AG04449 (cell line): ENCODE results near the gene TSPOAP1.

Source experiments
- CTCF ChIA-PET: fragments of 350-600 bp; formaldehyde crosslinking; extraction: SDS; loops from one replicate; lab custom pipeline; 2021; ENCODE audit warnings: antibody characterized with exemption; lab: Yijun Ruan, JAX
- POLR2A ChIA-PET: fragments of 400-600, 350-600 bp; formaldehyde crosslinking; extraction: SDS; loops from one replicate; lab custom pipeline; 2020; ENCODE audit warnings: antibody characterized with exemption, inconsistent platforms; lab: Yijun Ruan, JAX
- DNase-seq: peaks from one replicate; pipeline ENCODE4 v3.0.0-alpha.2; 2010; ENCODE audit warnings: low read depth, low spot score
- H3K4me3 ChIP-seq: 2 replicates; pipeline ENCODE4 v1.5.1; 2011; ENCODE audit warnings: low read depth, mild to moderate bottlenecking, control low read depth, low read length
- CTCF ChIP-seq: IDR thresholded peaks from one replicate; pipeline ENCODE4 v1.5.1; 2011; ENCODE audit warnings: mild to moderate bottlenecking, moderate library complexity, low read length, control low read depth, inconsistent platforms; ENCODE audit not compliant: insufficient read depth; ENCODE audit errors: missing control alignments

The TSPOAP1 gene

GRCh38 chr17:58333736-58334207 lies 5.2 kb upstream of the TSPOAP1 start:
- POLR2A ChIA-PET, result no interaction called here

DNA sequence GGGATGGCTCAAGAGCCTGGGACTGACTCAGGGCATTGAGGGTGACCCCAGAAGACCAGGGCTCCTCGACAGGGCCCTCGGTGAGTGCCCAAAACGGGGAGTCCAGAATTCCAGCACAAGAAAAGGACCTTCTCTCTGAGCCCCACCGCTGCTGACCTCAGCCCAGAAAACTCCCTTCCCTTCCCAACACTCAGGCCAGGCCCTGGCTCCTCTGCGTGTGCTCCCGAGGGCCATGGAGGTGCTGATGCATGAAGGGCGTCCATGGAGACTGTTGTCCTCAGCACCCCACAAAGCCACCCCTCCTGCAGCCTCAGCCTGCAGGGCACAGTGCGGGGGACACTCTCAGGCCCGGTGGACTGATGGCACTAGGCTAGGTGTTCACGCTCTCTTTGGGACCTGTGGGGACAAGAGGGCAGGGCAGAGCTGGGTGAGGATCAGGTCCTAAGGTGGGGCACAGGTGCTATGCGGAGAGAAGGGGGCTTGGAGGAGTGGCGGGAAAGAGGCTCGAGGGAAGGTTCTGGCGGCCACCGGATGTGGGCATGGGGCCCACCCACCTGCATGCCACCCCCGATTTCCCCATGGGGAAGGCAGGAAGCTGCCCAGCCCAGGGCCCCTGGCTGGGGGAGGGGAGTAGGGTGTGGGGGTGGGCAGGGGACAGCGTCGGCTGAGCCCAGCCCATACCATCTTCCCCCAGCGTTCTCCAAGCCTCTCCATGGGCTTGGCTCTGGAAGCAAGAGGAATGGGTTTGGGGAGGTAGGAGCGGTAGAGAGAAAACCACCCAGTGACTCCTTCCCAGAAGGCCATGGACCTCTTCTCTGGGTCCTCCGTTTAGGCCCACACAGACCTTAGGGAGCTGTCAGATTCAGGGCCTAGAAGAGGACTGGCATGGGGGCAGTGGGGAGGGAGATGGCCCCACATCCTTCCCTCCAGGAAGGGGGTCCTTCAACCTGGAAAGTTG lies 4.5 kb upstream of the TSPOAP1 start:
- ChIA-PET POLR2A (no interaction called here), CTCF (interaction anchor here (1.5 to 2.9 kb wide), 3 partner anchors 8 to 16 kb away, joined by 3 to 10 read pairs (median 6); no protein-coding TSS in a partner anchor)
- TF ChIP-seq CTCF, result no peak
- H3K4me3 ChIP-seq, result no peak overlapping the region
- no peak for DNase-seq

More at GRCh38 chr17:58333736-58334207, 5.2 kb upstream of the TSPOAP1 start:
- CTCF ChIA-PET, result interaction anchor here (1.7 to 2.9 kb wide), 2 partner anchors 8 to 9 kb away, joined by 3 to 10 read pairs; no protein-coding TSS in a partner anchor
- TF ChIP-seq CTCF, result no peak
- DNase-seq, result no peak
- H3K4me3 ChIP-seq, result no peak overlapping the region

DNA sequence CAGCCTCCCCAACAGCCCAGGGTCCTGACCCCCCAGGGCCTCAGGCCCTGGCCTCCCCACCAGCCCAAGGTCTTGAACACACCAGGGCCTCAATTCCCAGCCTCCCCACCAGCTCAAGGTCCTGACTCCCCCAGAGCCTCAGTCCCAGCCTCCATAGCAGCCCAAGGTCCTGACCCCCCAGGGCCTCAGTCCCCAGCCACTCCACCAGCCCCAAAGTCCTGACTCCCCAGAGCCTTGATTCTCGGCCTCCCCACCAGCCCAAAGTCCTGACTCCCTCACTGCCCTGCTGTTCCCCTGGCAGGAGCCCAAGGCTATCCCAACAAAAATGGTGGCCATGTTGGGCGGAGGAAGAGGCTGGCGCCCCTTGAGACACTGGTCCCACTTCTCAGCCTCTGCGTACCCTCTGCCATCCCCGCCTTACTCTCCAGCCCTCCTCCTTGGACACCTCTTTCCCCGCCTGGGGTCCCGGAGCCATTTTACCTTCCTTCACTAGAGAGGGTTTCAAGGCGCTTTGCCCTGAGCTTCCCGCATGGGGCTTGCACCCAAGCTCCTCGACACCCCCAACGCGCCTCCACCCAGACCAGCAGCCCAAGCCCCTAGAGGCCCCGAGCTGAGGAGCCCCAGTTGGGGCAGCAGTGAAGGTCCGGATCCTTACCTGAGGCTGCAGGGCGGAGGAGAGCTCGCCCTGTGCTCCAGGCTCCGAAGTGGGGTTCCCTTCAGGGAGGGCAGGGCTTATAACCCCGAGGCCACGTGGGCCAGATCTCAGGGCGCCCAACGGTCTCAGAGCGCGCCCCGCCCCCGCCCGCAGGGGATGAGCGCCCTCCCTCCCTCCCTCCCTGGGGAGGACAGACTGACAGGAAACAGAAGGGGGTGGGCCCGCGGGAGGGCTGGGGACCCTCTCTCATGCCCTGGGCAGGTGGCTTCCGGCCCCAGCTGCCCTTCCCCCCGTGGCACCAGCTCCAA lies 3.5 kb upstream of the TSPOAP1 start:
- no peak overlapping the region for H3K4me3 ChIP-seq
- ChIA-PET POLR2A (no interaction called here), CTCF (interaction anchor here (1.5 to 1.6 kb wide), 2 partner anchors 9 to 15 kb away, joined by 4 to 6 read pairs; no protein-coding TSS in a partner anchor)
- TF ChIP-seq CTCF, result no peak
- DNase-seq, result no peak

DNA sequence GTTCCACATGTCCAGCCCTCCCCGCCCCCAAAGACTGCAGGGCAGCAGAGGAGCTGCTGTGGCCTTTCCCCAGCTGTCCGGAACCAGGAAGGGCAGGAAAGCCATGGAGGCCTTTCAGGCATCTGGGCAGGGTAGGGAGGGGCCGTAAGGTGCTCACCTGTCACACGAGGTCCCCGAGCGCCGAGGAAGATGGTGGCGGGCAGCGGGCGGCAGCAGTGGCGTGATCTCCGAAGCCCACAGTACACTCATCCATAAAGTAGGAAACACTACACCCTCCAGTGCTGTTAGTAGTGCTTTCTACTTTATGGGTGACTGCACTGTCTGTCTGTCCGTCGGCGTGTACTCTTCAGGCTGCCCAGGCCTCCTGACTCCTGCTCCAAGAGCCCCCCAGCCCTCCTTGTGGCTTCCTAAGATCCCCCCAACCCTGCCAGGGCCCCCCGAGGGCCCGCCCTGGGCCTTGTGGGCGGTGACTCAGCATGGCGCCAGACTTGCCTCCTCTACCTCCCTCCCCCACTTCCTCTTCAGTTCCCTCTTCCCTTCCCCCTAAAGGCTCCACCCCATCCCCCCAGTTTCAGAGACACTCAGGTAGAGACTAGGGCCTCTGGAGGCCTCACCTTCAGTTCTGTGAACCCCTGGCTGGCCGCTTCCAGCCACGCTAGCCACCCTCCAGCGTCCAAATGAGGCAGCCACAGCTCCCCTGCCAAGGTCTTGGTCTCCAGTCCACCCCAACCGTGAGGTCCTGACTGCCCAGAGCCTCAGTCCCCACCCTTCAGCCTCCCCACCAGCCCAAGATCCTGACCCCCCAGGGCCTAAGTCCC lies 2.6 kb upstream of the TSPOAP1 start:
- CTCF ChIA-PET, result interaction anchor here (1.5 to 1.6 kb wide), 2 partner anchors 9 to 14 kb away, joined by 4 to 6 read pairs; no protein-coding TSS in a partner anchor
- no peak overlapping the region for H3K4me3 ChIP-seq
- TF ChIP-seq CTCF, result no peak
- no peak for DNase-seq
- POLR2A ChIA-PET, result interaction anchor here (0.9 kb wide), 1 partner anchor 22 kb away, joined by 4 read pairs; no protein-coding TSS in a partner anchor

- H3K4me3 ChIP-seq, result no peak overlapping the region
- TF ChIP-seq CTCF, result no peak
- CTCF ChIA-PET, result interaction anchor here (1.6 kb wide), 1 partner anchor 10 kb away, joined by 4 read pairs; no protein-coding TSS in a partner anchor
- POLR2A ChIA-PET, result interaction anchor here (0.9 kb wide), 1 partner anchor 22 kb away, joined by 4 read pairs; no protein-coding TSS in a partner anchor
- no peak for DNase-seq
Measured at GRCh38 chr17:58330538-58330996, 2.0 kb upstream of the TSPOAP1 start.
